Uterus (tissue), 2 donors: ENCODE measurements around the gene SLC2A5.

ENCODE experiments used
- CTCF ChIP-seq, 4 experiments: fragments of 200-600 bp in 2 of 4; fragments of 450-650 bp in 2 of 4; sonication (generic) in 2 of 4; IDR thresholded peaks; one replicate each; pipeline ENCODE4 v1.5.1; 2016 to 2019; ENCODE audit warnings: antibody characterized with exemption in 4 of 4, mild to moderate bottlenecking in 2 of 4, moderate library complexity in 1 of 4
- POLR2A ChIP-seq, 2 donors: fragments of 450-650 bp; IDR thresholded peaks; one replicate each; pipeline ENCODE4 v1.6.1; 2016; ENCODE audit warnings: antibody characterized with exemption in 2 of 2, mild to moderate bottlenecking in 1 of 2, moderate library complexity in 1 of 2

DNA sequence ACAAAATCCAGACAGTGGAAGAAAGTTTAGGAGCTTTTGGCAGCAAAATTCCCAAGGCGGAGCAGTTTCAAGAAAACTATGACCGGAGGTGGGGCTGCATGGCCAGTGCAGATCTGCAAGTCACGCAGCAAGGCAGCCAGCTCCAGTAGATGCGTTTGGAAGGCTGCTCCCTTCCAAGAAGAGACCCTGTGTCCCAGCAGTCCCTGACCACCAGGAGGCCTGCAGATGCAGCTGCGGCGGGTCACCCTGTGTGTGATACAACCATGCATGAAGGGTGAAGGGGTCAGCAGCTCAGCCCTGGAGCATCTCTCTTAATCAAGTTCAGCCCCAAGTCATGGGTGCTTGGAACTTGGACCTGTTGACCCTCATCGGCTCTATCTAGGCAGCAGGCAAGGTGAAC is 30.1 kb upstream of the SLC2A5 start:
- TF ChIP-seq CTCF (IDR thresholded peaks at IDR 0.05) (no peak), POLR2A (IDR thresholded peaks at IDR 0.05) (no peak)
